Spinal cord (tissue), 10 donors: ENCODE measurements around the gene LIN28B. TPM values are rescaled to one million over a fixed set of nuclear protein-coding genes. Genes with fewer than 3 reads are reported as not detected.
A peak's percentile ranks its signal among the peaks of the same experiment; 100 is the strongest.

Experiments
- DNase-seq, 6 donors: peaks; one replicate each; pipeline versions ENCODE4 v3.0.0 to v3.0.0-alpha.2; 2013 to 2015; ENCODE audit warnings: low spot score in 6 of 6, low read depth in 4 of 6
- H3K27ac ChIP-seq: one replicate; pipeline ENCODE4 v1.5.1; 2013; ENCODE audit warnings: low read depth, low read length, control low read depth
- H3K27me3 ChIP-seq: one replicate; pipeline ENCODE4 v1.6.1; 2013; ENCODE audit warnings: low read length; ENCODE audit not compliant: control insufficient read depth, insufficient read depth
- H3K36me3 ChIP-seq: one replicate; pipeline ENCODE4 v1.6.1; 2013; ENCODE audit warnings: low read length; ENCODE audit not compliant: control insufficient read depth, insufficient read depth
- H3K4me1 ChIP-seq: one replicate; pipeline ENCODE4 v1.6.1; 2013; ENCODE audit warnings: low read length; ENCODE audit not compliant: control insufficient read depth, insufficient read depth
- H3K4me3 ChIP-seq: one replicate; pipeline ENCODE4 v1.5.1; 2013; ENCODE audit warnings: low read depth, low read length, control low read depth
- H3K9me3 ChIP-seq: one replicate; pipeline ENCODE4 v1.6.1; 2013; ENCODE audit warnings: low read length; ENCODE audit not compliant: control insufficient read depth, insufficient read depth
- WGBS: methylation state at CpG from one replicate; pipeline ENCODE4 v1.1.5; 2013; ENCODE audit warnings: missing lambda C conversion rate; ENCODE audit not compliant: insufficient coverage; 5-methylcytosine and 5-hydroxymethylcytosine counted together
- polyA plus RNA-seq, 2 donors: library from polyadenylated mRNA; unstranded; fragments of 120-200 nt; gene quantifications; one replicate each; pipeline ENCODE4 v1.2.1, GENCODE V29; 2013; ENCODE audit not compliant: insufficient read length in 2 of 2
- total RNA-seq, 2 donors: library from RNA; depleted of rRNA in 1 of 2; stranded (reverse); fragments of 120-200 nt in 1 of 2; fragments of >200 nt in 1 of 2; gene quantifications; one replicate each; pipeline versions ENCODE4 v1.2.3 to v1.2.4, GENCODE V29; 2013 to 2014
- donor health status: healthy.

LIN28B gene
- total and polyA plus RNA-seq, 4 donors = 0.44 to 1.7 (median 1.1) TPM

GRCh38 chr6:105024803-105025202 lies 67.9 kb downstream of the LIN28B start:
- Histone ChIP-seq H3K9me3 (no peaks in the 10 kb centered on the region), H3K27ac (no peak overlapping the region), H3K4me1 (no peaks in the 10 kb centered on the region), H3K36me3 (no peaks in the 10 kb centered on the region), H3K4me3 (no peak overlapping the region), H3K27me3 (no peaks in the 10 kb centered on the region)
- no CpG with 5 or more reads among the region's 3 CpGs for WGBS
- DNase-seq = no peak

GRCh38 chr6:105028898-105029297 lies 72.0 kb downstream of the LIN28B start:
- 87% methylated on average over 4 of the region's 4 CpGs for WGBS
- Histone ChIP-seq H3K9me3 (no peaks in the 10 kb centered on the region), H3K27ac (no peak overlapping the region)

GRCh38 chr6:105029581-105029980 lies 72.7 kb downstream of the LIN28B start:
- DNase-seq = no peak
- H3K9me3 ChIP-seq = no peaks in the 10 kb centered on the region
- no peaks in the 10 kb centered on the region for H3K36me3 ChIP-seq
- H3K27me3 ChIP-seq = no peaks in the 10 kb centered on the region
- no peak overlapping the region for H3K4me3 ChIP-seq
- 67% methylated on average over 1 of the region's 2 CpGs for WGBS
- no peaks in the 10 kb centered on the region for H3K4me1 ChIP-seq
- H3K27ac ChIP-seq = no peak overlapping the region

More at GRCh38 chr6:105028898-105029297, 72.0 kb downstream of the LIN28B start:
- Histone ChIP-seq H3K27me3 (no peaks in the 10 kb centered on the region), H3K4me3 (no peak overlapping the region), H3K36me3 (no peaks in the 10 kb centered on the region), H3K4me1 (no peaks in the 10 kb centered on the region)
- DNase-seq = no peak

- no peaks in the 10 kb centered on the region for H3K9me3 ChIP-seq
- no peaks in the 10 kb centered on the region for H3K27me3 ChIP-seq
- H3K4me3 ChIP-seq = no peak overlapping the region
- no CpG with 5 or more reads among the region's 1 CpG for WGBS
- H3K27ac ChIP-seq = no peak overlapping the region
- no peaks in the 10 kb centered on the region for H3K36me3 ChIP-seq
- no peaks in the 10 kb centered on the region for H3K4me1 ChIP-seq
- DNase-seq = no peak
These were observed 77.6 kb downstream of the LIN28B start for GRCh38 chr6:105034470-105034869.

GRCh38 chr6:105035299-105035698 lies 78.4 kb downstream of the LIN28B start:
- H3K9me3 ChIP-seq = no peaks in the 10 kb centered on the region
- no peaks in the 10 kb centered on the region for H3K36me3 ChIP-seq
- H3K27me3 ChIP-seq = no peaks in the 10 kb centered on the region
- H3K4me3 ChIP-seq = no peak overlapping the region
- H3K4me1 ChIP-seq = no peaks in the 10 kb centered on the region
- no peak for DNase-seq
- H3K27ac ChIP-seq = no peak overlapping the region

- H3K4me3 ChIP-seq = no peak overlapping the region
- H3K36me3 ChIP-seq = no peaks in the 10 kb centered on the region
- H3K27me3 ChIP-seq = no peaks in the 10 kb centered on the region
- no CpG with 5 or more reads among the region's 1 CpG for WGBS
- DNase-seq = peak in 2 of 6 donors; percentile 68 to 69
- H3K27ac ChIP-seq = no peak overlapping the region
- no peaks in the 10 kb centered on the region for H3K4me1 ChIP-seq
- H3K9me3 ChIP-seq = no peaks in the 10 kb centered on the region
These were observed 79.4 kb downstream of the LIN28B start for GRCh38 chr6:105036351-105036750.

GRCh38 chr6:105038259-105038658 lies 81.4 kb downstream of the LIN28B start:
- Histone ChIP-seq H3K4me1 (no peaks in the 10 kb centered on the region), H3K36me3 (no peaks in the 10 kb centered on the region), H3K9me3 (no peaks in the 10 kb centered on the region), H3K4me3 (no peak overlapping the region), H3K27ac (no peak overlapping the region), H3K27me3 (no peaks in the 10 kb centered on the region)
- no peak for DNase-seq
- 7% methylated on average over 1 of the region's 2 CpGs for WGBS

GRCh38 chr6:105041880-105042279 lies 85.0 kb downstream of the LIN28B start:
- Histone ChIP-seq H3K4me1 (no peaks in the 10 kb centered on the region), H3K36me3 (no peaks in the 10 kb centered on the region), H3K9me3 (no peaks in the 10 kb centered on the region), H3K4me3 (no peak overlapping the region), H3K27ac (no peak overlapping the region), H3K27me3 (no peaks in the 10 kb centered on the region)
- WGBS = 80% methylated on average over 1 of the region's 2 CpGs
- DNase-seq = no peak

GRCh38 chr6:105042648-105043047 lies 85.7 kb downstream of the LIN28B start:
- Histone ChIP-seq H3K9me3 (no peaks in the 10 kb centered on the region), H3K4me3 (no peak overlapping the region), H3K27me3 (no peaks in the 10 kb centered on the region), H3K4me1 (no peaks in the 10 kb centered on the region), H3K27ac (no peak overlapping the region), H3K36me3 (no peaks in the 10 kb centered on the region)
- no peak for DNase-seq

- DNase-seq = no peak
- no CpG with 5 or more reads among the region's 2 CpGs for WGBS
- H3K4me3 ChIP-seq = no peak overlapping the region
- H3K36me3 ChIP-seq = no peaks in the 10 kb centered on the region
- H3K27me3 ChIP-seq = no peaks in the 10 kb centered on the region
- no peaks in the 10 kb centered on the region for H3K9me3 ChIP-seq
- H3K27ac ChIP-seq = no peak overlapping the region
- H3K4me1 ChIP-seq = no peaks in the 10 kb centered on the region
These were observed 87.1 kb downstream of the LIN28B start for GRCh38 chr6:105043979-105044378.
